Liver (tissue), 9 donors: Measurements from ENCODE around the gene DCTN5. TPM values are rescaled to one million over a fixed set of nuclear protein-coding genes. Genes with fewer than 3 reads are reported as not detected.

Experiments
- DNase-seq: peaks from one replicate; pipeline ENCODE4 v3.0.0-alpha.2; 2017; ENCODE audit warnings: low spot score
- H3K27ac ChIP-seq, 2 donors: one replicate each; pipeline ENCODE4 v1.7.0; 2013; ENCODE audit warnings: inconsistent platforms in 2 of 2, low read length in 2 of 2, control low read depth in 1 of 2, low read depth in 1 of 2, mild to moderate bottlenecking in 1 of 2
- H3K27me3 ChIP-seq, 4 donors: one replicate each; pipeline versions ENCODE4 v1.6.1 to v1.7.0; 2013; ENCODE audit warnings: low read length in 3 of 4, inconsistent platforms in 1 of 4, mild to moderate bottlenecking in 1 of 4, moderate library complexity in 1 of 4; ENCODE audit not compliant: control insufficient read depth in 4 of 4, insufficient read depth in 4 of 4
- H3K36me3 ChIP-seq, 4 donors: one replicate each; pipeline versions ENCODE4 v1.6.1 to v1.7.0; 2013; ENCODE audit warnings: low read length in 3 of 4, mild to moderate bottlenecking in 3 of 4, low read depth in 1 of 4, moderate library complexity in 1 of 4; ENCODE audit not compliant: control insufficient read depth in 4 of 4, insufficient read depth in 3 of 4
- H3K4me1 ChIP-seq, 4 donors: one replicate each; pipeline versions ENCODE4 v1.6.1 to v1.7.0; 2013; ENCODE audit warnings: low read length in 3 of 4, mild to moderate bottlenecking in 3 of 4, moderate library complexity in 1 of 4; ENCODE audit not compliant: control insufficient read depth in 4 of 4, insufficient read depth in 4 of 4
- H3K4me3 ChIP-seq, 3 donors: one replicate each; pipeline versions ENCODE4 v1.6.1 to v1.7.0; 2013; ENCODE audit warnings: low read length in 3 of 3, control low read depth in 1 of 3, low read depth in 1 of 3, mild to moderate bottlenecking in 1 of 3
- H3K9ac ChIP-seq, 2 donors: one replicate each; pipeline ENCODE4 v1.7.0; 2013; ENCODE audit warnings: low read length in 2 of 2, mild to moderate bottlenecking in 2 of 2, moderate library complexity in 2 of 2, control low read depth in 1 of 2, low read depth in 1 of 2
- H3K9me3 ChIP-seq, 4 donors: one replicate each; pipeline versions ENCODE4 v1.6.1 to v1.7.0; 2013; ENCODE audit warnings: low read length in 3 of 4; ENCODE audit not compliant: control insufficient read depth in 4 of 4
- ATF3 ChIP-seq: IDR thresholded peaks from 2 replicates; pipeline ENCODE4 v1.6.1; 2016; ENCODE audit warnings: antibody characterized with exemption
- CTCF ChIP-seq: fragments of 150-350 bp; IDR thresholded peaks from 2 replicates; pipeline ENCODE4 v1.5.1; 2017; ENCODE audit warnings: improper control_type of control experiment, low read depth, low read length; ENCODE audit not compliant: missing input control
- FOXA2 ChIP-seq: IDR thresholded peaks from 2 replicates; pipeline ENCODE4 v1.6.1; 2016; ENCODE audit warnings: antibody characterized with exemption
- GABPA ChIP-seq, 2 donors: IDR thresholded peaks in 1 of 2; conservative IDR thresholded peaks in 1 of 2; 2 replicates each; pipeline ENCODE4 v1.6.1; 2016; ENCODE audit warnings: antibody characterized with exemption in 2 of 2, mild to moderate bottlenecking in 1 of 2, moderate library complexity in 1 of 2
- HNF4A ChIP-seq, 2 donors: conservative IDR thresholded peaks; 2 replicates each; pipeline ENCODE4 v1.6.1; 2016; ENCODE audit warnings: antibody characterized with exemption in 2 of 2, mild to moderate bottlenecking in 2 of 2
- JUND ChIP-seq, 2 donors: IDR thresholded peaks; 2 replicates each; pipeline ENCODE4 v1.6.1; 2016; ENCODE audit warnings: antibody characterized with exemption in 2 of 2
- NR2F2 ChIP-seq: IDR thresholded peaks from 2 replicates; pipeline ENCODE4 v1.6.1; 2016; ENCODE audit warnings: antibody characterized with exemption
- RAD21 ChIP-seq, 2 donors: IDR thresholded peaks; 2 replicates each; pipeline ENCODE4 v1.6.1; 2016; ENCODE audit warnings: antibody characterized with exemption in 2 of 2, mild to moderate bottlenecking in 2 of 2
- SP1 ChIP-seq: IDR thresholded peaks from 2 replicates; pipeline ENCODE4 v1.6.1; 2018; ENCODE audit warnings: antibody characterized with exemption, mild to moderate bottlenecking
- TAF1 ChIP-seq: conservative IDR thresholded peaks from 2 replicates; pipeline ENCODE4 v1.6.1; 2016; ENCODE audit warnings: antibody characterized with exemption, mild to moderate bottlenecking
- YY1 ChIP-seq: IDR thresholded peaks from 2 replicates; pipeline ENCODE4 v1.6.1; 2016; ENCODE audit warnings: antibody characterized with exemption, mild to moderate bottlenecking
- WGBS: extraction: QIAGEN DNeasy Blood & Tissue Kit; methylation state at CpG from one replicate; pipeline ENCODE4 v1.1.7; 2013; 5-methylcytosine and 5-hydroxymethylcytosine counted together
- polyA plus RNA-seq, 2 donors: library from polyadenylated mRNA; stranded (reverse) in 1 of 2; unstranded in 1 of 2; fragments of 200-250 nt in 1 of 2; fragments of >200 nt in 1 of 2; fragmentation: Nextera tagmentation in 1 of 2; extraction: Ambion mirVana in 1 of 2; gene quantifications; one replicate each; pipeline versions ENCODE4 v1.2.1 to v1.2.3, GENCODE V29; 2013 to 2015
- total RNA-seq, 2 donors: library from RNA; depleted of rRNA; stranded (reverse); fragments of >200 nt; gene quantifications; one replicate each; pipeline ENCODE4 v1.2.3, GENCODE V29; 2014
- TF ChIP-seq, protein P1 (sequence below): IDR thresholded peaks from 2 replicates; pipeline ENCODE4 v1.6.1; 2016; ENCODE audit warnings: antibody characterized with exemption
- TF ChIP-seq, protein P2 (sequence below): IDR thresholded peaks from 2 replicates; pipeline ENCODE4 v1.6.1; 2016; ENCODE audit warnings: antibody characterized with exemption
- TF ChIP-seq, protein P3 (sequence below): IDR thresholded peaks from 2 replicates; pipeline ENCODE4 v1.6.1; 2016; ENCODE audit warnings: antibody characterized with exemption, mild to moderate bottlenecking
- donor health status: healthy.
- donor health status: healthy.
- donor health status: healthy.
- donor health status: healthy.
- donor health status: healthy.

The DCTN5 gene
- total and polyA plus RNA-seq, 4 donors: 8.3 to 20.9 (median 16.0) TPM

GRCh38 chr16:23676924-23677480 is 35.7 kb downstream of the DCTN5 start:
- Histone ChIP-seq H3K4me3 (no peak overlapping the region), H3K9me3 (no peaks in the 10 kb centered on the region), H3K4me1 (peaks cover 0 to 14% (median 12%) of the 10 kb centered on the region in 4 donors), H3K27me3 (no peaks in the 10 kb centered on the region), H3K27ac (no peak overlapping the region), H3K36me3 (peaks cover 0 to 9% (median 3%) of the 10 kb centered on the region in 4 donors), H3K9ac (no peak overlapping the region)
- TF ChIP-seq GABPA (IDR thresholded peaks at IDR 0.05 in 1 of 2, conservative IDR thresholded peaks at IDR 0.05 in 1 of 2) (no peak), YY1 (no peak), SP1 (no peak), CTCF (no peak), NR2F2 (no peak)
- TF ChIP-seq, protein P1, sequence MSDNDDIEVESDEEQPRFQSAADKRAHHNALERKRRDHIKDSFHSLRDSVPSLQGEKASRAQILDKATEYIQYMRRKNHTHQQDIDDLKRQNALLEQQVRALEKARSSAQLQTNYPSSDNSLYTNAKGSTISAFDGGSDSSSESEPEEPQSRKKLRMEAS: no peak
- DNase-seq: no peak
- 89% methylated on average over 2 of the region's 2 CpGs for WGBS

GRCh38 chr16:23678430-23679273 is 37.4 kb downstream of the DCTN5 start, which contains the start of gene PLK1:
Gene PLK1 (plus strand): TSS chr16:23678889. CDS start chr16:23678933, 44 bp downstream.
- Histone ChIP-seq H3K27ac (no peak within 1 kb of the TSS), H3K9me3 (no peaks in the 10 kb centered on the region), H3K27me3 (no peaks in the 10 kb centered on the region), H3K36me3 (peaks cover 0 to 13% (median 2%) of the 10 kb centered on the region in 4 donors), H3K4me1 (peaks cover 0 to 14% (median 12%) of the 10 kb centered on the region in 4 donors), H3K4me3 (peak within 1 kb of the TSS; percentile 26 to 57 (median 52)), H3K9ac (peak within 1 kb of the TSS in 1 of 2 donors; percentile 62)
- DNase-seq: peak; percentile 89
- 4% methylated on average over 75 of the region's 75 CpGs for WGBS
- TF ChIP-seq TAF1 (no peak), NR2F2 (no peak), RAD21 (IDR thresholded peaks at IDR 0.05) (peak in 1 of 2 donors; percentile 14), FOXA2 (no peak), YY1 (no peak), CTCF (no peak), HNF4A (conservative IDR thresholded peaks at IDR 0.05) (peak; percentile 15 to 42), ATF3 (no peak), JUND (IDR thresholded peaks at IDR 0.05) (no peak), GABPA (IDR thresholded peaks at IDR 0.05 in 1 of 2, conservative IDR thresholded peaks at IDR 0.05 in 1 of 2) (peak in 1 of 2 donors; percentile 56)
- TF ChIP-seq, protein P2, sequence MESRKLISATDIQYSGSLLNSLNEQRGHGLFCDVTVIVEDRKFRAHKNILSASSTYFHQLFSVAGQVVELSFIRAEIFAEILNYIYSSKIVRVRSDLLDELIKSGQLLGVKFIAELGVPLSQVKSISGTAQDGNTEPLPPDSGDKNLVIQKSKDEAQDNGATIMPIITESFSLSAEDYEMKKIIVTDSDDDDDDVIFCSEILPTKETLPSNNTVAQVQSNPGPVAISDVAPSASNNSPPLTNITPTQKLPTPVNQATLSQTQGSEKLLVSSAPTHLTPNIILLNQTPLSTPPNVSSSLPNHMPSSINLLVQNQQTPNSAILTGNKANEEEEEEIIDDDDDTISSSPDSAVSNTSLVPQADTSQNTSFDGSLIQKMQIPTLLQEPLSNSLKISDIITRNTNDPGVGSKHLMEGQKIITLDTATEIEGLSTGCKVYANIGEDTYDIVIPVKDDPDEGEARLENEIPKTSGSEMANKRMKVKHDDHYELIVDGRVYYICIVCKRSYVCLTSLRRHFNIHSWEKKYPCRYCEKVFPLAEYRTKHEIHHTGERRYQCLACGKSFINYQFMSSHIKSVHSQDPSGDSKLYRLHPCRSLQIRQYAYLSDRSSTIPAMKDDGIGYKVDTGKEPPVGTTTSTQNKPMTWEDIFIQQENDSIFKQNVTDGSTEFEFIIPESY: no peak
- TF ChIP-seq, protein P1: peak; percentile 81
- TF ChIP-seq, protein P3, sequence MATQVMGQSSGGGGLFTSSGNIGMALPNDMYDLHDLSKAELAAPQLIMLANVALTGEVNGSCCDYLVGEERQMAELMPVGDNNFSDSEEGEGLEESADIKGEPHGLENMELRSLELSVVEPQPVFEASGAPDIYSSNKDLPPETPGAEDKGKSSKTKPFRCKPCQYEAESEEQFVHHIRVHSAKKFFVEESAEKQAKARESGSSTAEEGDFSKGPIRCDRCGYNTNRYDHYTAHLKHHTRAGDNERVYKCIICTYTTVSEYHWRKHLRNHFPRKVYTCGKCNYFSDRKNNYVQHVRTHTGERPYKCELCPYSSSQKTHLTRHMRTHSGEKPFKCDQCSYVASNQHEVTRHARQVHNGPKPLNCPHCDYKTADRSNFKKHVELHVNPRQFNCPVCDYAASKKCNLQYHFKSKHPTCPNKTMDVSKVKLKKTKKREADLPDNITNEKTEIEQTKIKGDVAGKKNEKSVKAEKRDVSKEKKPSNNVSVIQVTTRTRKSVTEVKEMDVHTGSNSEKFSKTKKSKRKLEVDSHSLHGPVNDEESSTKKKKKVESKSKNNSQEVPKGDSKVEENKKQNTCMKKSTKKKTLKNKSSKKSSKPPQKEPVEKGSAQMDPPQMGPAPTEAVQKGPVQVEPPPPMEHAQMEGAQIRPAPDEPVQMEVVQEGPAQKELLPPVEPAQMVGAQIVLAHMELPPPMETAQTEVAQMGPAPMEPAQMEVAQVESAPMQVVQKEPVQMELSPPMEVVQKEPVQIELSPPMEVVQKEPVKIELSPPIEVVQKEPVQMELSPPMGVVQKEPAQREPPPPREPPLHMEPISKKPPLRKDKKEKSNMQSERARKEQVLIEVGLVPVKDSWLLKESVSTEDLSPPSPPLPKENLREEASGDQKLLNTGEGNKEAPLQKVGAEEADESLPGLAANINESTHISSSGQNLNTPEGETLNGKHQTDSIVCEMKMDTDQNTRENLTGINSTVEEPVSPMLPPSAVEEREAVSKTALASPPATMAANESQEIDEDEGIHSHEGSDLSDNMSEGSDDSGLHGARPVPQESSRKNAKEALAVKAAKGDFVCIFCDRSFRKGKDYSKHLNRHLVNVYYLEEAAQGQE: no peak
